Progenitor cell of endocrine pancreas (in vitro differentiated cells): ENCODE data around the gene SCN4B. TPM values are rescaled to one million over a fixed set of nuclear protein-coding genes. Genes with fewer than 3 reads are reported as not detected.

Experiments
- DNase-seq: peaks from one replicate; pipeline ENCODE4 v3.0.0; 2021; ENCODE audit warnings: low spot score; ENCODE audit not compliant: unreplicated experiment
- H3K27ac Mint-ChIP-seq: 2 replicates; pipeline ENCODE4 v1.8.0; 2021; ENCODE audit warnings: mild to moderate bottlenecking, moderate library complexity, mixed read lengths
- H3K27me3 Mint-ChIP-seq: 2 replicates; pipeline ENCODE4 v1.8.0; 2021; ENCODE audit warnings: mixed read lengths
- H3K36me3 Mint-ChIP-seq: 2 replicates; pipeline ENCODE4 v1.8.0; 2022; ENCODE audit warnings: mixed read lengths; ENCODE audit not compliant: insufficient read depth
- H3K4me1 Mint-ChIP-seq: 2 replicates; pipeline ENCODE4 v1.8.0; 2021; ENCODE audit warnings: low read depth, mixed read lengths
- H3K4me3 Mint-ChIP-seq: 2 replicates; pipeline ENCODE4 v1.8.0; 2021; ENCODE audit warnings: low read depth, mild to moderate bottlenecking, moderate library complexity, mixed read lengths
- H3K9me3 Mint-ChIP-seq: 2 replicates; pipeline ENCODE4 v1.8.0; 2021; ENCODE audit warnings: low read depth, mixed read lengths
- CTCF ChIP-seq: fragments of 200-600 bp; sonication (generic); IDR thresholded peaks from one replicate; pipeline ENCODE4 v1.5.0; 2021; ENCODE audit warnings: antibody characterized with exemption, mild to moderate bottlenecking; ENCODE audit not compliant: unreplicated experiment
- total RNA-seq: library from RNA; stranded (reverse); gene quantifications from 2 replicates; pipeline ENCODE4 v1.2.1, GENCODE V29; 2021

The SCN4B gene
- total RNA-seq, 1 donor from 2014 or later: not detected

GRCh38 chr11:118139578-118139977 lies 13.0 kb downstream of the SCN4B start:
- H3K4me1 Mint-ChIP-seq: no peaks in the 10 kb centered on the region
- H3K4me3 Mint-ChIP-seq: no peak overlapping the region
- no peak overlapping the region for H3K27ac Mint-ChIP-seq
- DNase-seq: no peak
- H3K9me3 Mint-ChIP-seq: no peaks in the 10 kb centered on the region
- peaks cover 74% of the 10 kb centered on the region for H3K27me3 Mint-ChIP-seq
- no peak for TF ChIP-seq CTCF
- no peaks in the 10 kb centered on the region for H3K36me3 Mint-ChIP-seq

- no peaks in the 10 kb centered on the region for H3K9me3 Mint-ChIP-seq
- no peak overlapping the region for H3K27ac Mint-ChIP-seq
- H3K27me3 Mint-ChIP-seq: peaks cover 73% of the 10 kb centered on the region
- no peak overlapping the region for H3K4me3 Mint-ChIP-seq
- no peaks in the 10 kb centered on the region for H3K36me3 Mint-ChIP-seq
- TF ChIP-seq CTCF: no peak
- H3K4me1 Mint-ChIP-seq: no peaks in the 10 kb centered on the region
- DNase-seq: no peak
Measured at GRCh38 chr11:118138839-118139420, 13.7 kb downstream of the SCN4B start.

GRCh38 chr11:118136801-118137200 lies 15.8 kb downstream of the SCN4B start:
- Mint-ChIP-seq H3K9me3 (no peaks in the 10 kb centered on the region), H3K36me3 (no peaks in the 10 kb centered on the region), H3K27ac (no peak overlapping the region), H3K27me3 (peaks cover 55% of the 10 kb centered on the region), H3K4me1 (no peaks in the 10 kb centered on the region), H3K4me3 (no peak overlapping the region)
- DNase-seq: no peak
- TF ChIP-seq CTCF: no peak

GRCh38 chr11:118136341-118136740 lies 16.3 kb downstream of the SCN4B start:
- TF ChIP-seq CTCF: no peak
- no peaks in the 10 kb centered on the region for H3K36me3 Mint-ChIP-seq
- peaks cover 54% of the 10 kb centered on the region for H3K27me3 Mint-ChIP-seq
- H3K4me3 Mint-ChIP-seq: no peak overlapping the region
- H3K9me3 Mint-ChIP-seq: no peaks in the 10 kb centered on the region
- no peak overlapping the region for H3K27ac Mint-ChIP-seq
- DNase-seq: no peak
- H3K4me1 Mint-ChIP-seq: no peaks in the 10 kb centered on the region

GRCh38 chr11:118135796-118136165 lies 16.8 kb downstream of the SCN4B start:
- H3K36me3 Mint-ChIP-seq: no peaks in the 10 kb centered on the region
- no peak overlapping the region for H3K4me3 Mint-ChIP-seq
- no peaks in the 10 kb centered on the region for H3K9me3 Mint-ChIP-seq
- peaks cover 57% of the 10 kb centered on the region for H3K27me3 Mint-ChIP-seq
- no peaks in the 10 kb centered on the region for H3K4me1 Mint-ChIP-seq
- H3K27ac Mint-ChIP-seq: no peak overlapping the region
- TF ChIP-seq CTCF: no peak
- no peak for DNase-seq
